Measurements from ENCODE around the gene ZCWPW1. TPM values are rescaled to one million over a fixed set of nuclear protein-coding genes. Genes with fewer than 3 reads are reported as not detected.

The ZCWPW1 gene
- total RNA-seq, 1 experiment from 2014 or later: 3.4 TPM

DNA sequence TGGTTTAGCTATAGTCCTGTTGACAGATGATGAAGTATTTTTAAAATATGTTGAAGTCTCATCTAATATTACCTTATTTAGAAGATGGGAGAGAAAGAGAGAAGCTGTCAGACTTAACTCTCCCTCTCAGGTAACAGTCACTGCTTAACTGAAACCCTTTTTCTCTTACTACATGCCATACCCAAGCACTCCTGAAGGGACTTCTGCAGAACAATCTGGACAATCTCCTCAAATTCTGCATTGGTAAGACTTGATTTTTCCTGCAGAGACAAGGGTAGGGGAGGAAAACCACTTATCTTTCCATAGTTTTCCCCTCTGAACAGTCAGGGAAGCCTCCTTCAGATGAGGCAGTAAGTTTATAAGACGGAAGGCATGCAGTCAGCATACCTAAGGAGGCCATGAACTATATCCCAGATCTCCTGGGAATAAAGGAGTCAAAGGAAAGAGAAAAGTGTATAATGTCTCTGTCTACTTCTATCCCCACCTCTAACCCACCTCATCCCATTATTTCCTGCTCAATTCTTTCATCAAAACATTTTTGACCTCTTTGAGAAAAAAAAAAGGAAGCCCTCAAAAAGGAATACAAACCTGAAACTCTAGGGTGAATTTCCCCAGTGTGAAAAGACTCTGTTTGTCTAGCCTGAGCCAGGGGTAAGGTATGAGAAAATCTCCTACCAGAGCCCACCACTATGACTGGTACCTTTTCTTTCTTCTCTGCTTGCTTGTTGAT is 9.4 kb downstream of the ZCWPW1 start:
- Mint-ChIP-seq H3K4me1 (ENCODE audit: low read depth, unreplicated experiment) (no peaks in the 10 kb centered on the region), H3K4me3 (ENCODE audit: unreplicated experiment) (no peak overlapping the region), H3K27ac (ENCODE audit: unreplicated experiment) (no peak overlapping the region), H3K9me3 (ENCODE audit: unreplicated experiment) (no peaks in the 10 kb centered on the region), H3K27me3 (ENCODE audit: insufficient read depth, unreplicated experiment) (no peaks in the 10 kb centered on the region), H3K36me3 (ENCODE audit: insufficient read depth, unreplicated experiment) (no peaks in the 10 kb centered on the region)
- intact Hi-C loops (cut with micrococcal nuclease; ENCODE audit: unreplicated experiment): no loop called here
- POLR2A ChIA-PET: interaction anchor here (0.5 kb wide), 1 partner anchor 10 kb away, joined by 3 read pairs; the partner anchor contains the start of gene ZCWPW1
- no peak for DNase-seq
- Histone ChIP-seq H3K4me1 (no peaks in the 10 kb centered on the region), H3K9me3 (no peaks in the 10 kb centered on the region), H3K4me3 (ENCODE audit: low read depth, low read length) (no peak overlapping the region), H3K36me3 (ENCODE audit: control insufficient read depth, insufficient read depth, low read length) (no peaks in the 10 kb centered on the region), H3K27me3 (replicated peaks; ENCODE audit: control insufficient read depth, insufficient read depth, low read length) (no peaks in the 10 kb centered on the region)
- CTCF ChIA-PET: no interaction called here
- TF ChIP-seq, protein P1, sequence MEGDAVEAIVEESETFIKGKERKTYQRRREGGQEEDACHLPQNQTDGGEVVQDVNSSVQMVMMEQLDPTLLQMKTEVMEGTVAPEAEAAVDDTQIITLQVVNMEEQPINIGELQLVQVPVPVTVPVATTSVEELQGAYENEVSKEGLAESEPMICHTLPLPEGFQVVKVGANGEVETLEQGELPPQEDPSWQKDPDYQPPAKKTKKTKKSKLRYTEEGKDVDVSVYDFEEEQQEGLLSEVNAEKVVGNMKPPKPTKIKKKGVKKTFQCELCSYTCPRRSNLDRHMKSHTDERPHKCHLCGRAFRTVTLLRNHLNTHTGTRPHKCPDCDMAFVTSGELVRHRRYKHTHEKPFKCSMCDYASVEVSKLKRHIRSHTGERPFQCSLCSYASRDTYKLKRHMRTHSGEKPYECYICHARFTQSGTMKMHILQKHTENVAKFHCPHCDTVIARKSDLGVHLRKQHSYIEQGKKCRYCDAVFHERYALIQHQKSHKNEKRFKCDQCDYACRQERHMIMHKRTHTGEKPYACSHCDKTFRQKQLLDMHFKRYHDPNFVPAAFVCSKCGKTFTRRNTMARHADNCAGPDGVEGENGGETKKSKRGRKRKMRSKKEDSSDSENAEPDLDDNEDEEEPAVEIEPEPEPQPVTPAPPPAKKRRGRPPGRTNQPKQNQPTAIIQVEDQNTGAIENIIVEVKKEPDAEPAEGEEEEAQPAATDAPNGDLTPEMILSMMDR (IDR thresholded peaks at IDR 0.05; ENCODE audit: insufficient read depth in 1 of 2, low read depth in 1 of 2, low read length in 1 of 2, severe bottlenecking in 1 of 2, unreplicated experiment in 1 of 2): no peak
- no TSS peak for BruUV-seq (replicated peaks)

DNA sequence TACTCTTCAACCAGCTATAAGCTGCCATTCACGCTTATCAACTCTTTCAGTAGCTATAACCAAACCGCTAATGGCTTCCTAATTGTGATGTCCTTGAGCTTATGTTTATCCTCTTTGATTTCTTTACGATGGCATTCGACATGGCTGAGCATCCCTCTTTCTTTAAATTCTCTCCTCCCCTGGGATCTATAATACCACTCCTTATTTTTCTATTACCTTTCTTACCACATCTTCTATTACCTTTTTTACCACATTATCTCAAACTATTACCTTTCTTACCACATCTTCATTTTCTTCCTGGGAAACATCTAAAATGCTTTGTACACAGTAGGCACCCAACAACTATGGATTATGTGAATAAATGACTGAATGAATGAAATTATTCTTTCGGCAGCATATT is 13.1 kb downstream of the ZCWPW1 start:
- Mint-ChIP-seq H3K4me3 (ENCODE audit: unreplicated experiment) (no peak overlapping the region), H3K9me3 (ENCODE audit: unreplicated experiment) (no peaks in the 10 kb centered on the region), H3K36me3 (ENCODE audit: insufficient read depth, unreplicated experiment) (no peaks in the 10 kb centered on the region), H3K4me1 (ENCODE audit: low read depth, unreplicated experiment) (no peaks in the 10 kb centered on the region), H3K27me3 (ENCODE audit: insufficient read depth, unreplicated experiment) (peaks cover 5% of the 10 kb centered on the region), H3K27ac (ENCODE audit: unreplicated experiment) (no peak overlapping the region)
- intact Hi-C loops (cut with micrococcal nuclease; ENCODE audit: unreplicated experiment): no loop called here
- ChIA-PET POLR2A (no interaction called here), CTCF (no interaction called here)
- no peaks in the 10 kb centered on the region for H3K9me3 ChIP-seq
- no peak for DNase-seq
- H3K4me1 ChIP-seq: no peaks in the 10 kb centered on the region
- no TSS peak for BruUV-seq (replicated peaks)
- H3K36me3 ChIP-seq (ENCODE audit: control insufficient read depth, insufficient read depth, low read length): no peaks in the 10 kb centered on the region
- TF ChIP-seq, protein P1 (IDR thresholded peaks at IDR 0.05; ENCODE audit: insufficient read depth in 1 of 2, low read depth in 1 of 2, low read length in 1 of 2, severe bottlenecking in 1 of 2, unreplicated experiment in 1 of 2): no peak
- no peaks in the 10 kb centered on the region for H3K27me3 ChIP-seq (replicated peaks; ENCODE audit: control insufficient read depth, insufficient read depth, low read length)
- no peak overlapping the region for H3K4me3 ChIP-seq (ENCODE audit: low read depth, low read length)

DNA sequence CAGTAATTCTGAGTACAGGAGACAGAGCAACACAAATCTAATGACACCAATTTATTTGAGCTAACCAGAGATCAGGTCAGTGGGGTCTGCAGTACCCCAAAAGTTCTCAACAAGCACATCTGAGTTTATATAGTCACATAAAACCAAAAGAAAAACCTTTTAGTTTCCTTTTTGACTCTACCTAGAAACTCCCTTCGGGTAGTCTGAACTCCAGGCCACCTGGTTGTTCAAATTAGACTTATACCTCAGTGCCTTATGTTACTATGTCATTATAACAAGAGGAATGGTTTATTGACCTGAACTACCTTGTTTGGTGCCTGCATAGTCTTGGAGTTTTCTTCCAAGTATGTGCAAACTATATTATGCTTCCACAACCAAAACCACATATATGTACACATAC is 14.6 kb downstream of the ZCWPW1 start:
- Mint-ChIP-seq H3K9me3 (ENCODE audit: unreplicated experiment) (no peaks in the 10 kb centered on the region), H3K4me1 (ENCODE audit: low read depth, unreplicated experiment) (no peaks in the 10 kb centered on the region), H3K4me3 (ENCODE audit: unreplicated experiment) (no peak overlapping the region), H3K27me3 (ENCODE audit: insufficient read depth, unreplicated experiment) (peaks cover 5% of the 10 kb centered on the region), H3K27ac (ENCODE audit: unreplicated experiment) (no peak overlapping the region), H3K36me3 (ENCODE audit: insufficient read depth, unreplicated experiment) (no peaks in the 10 kb centered on the region)
- Histone ChIP-seq H3K9me3 (no peaks in the 10 kb centered on the region), H3K36me3 (ENCODE audit: control insufficient read depth, insufficient read depth, low read length) (no peaks in the 10 kb centered on the region), H3K27me3 (replicated peaks; ENCODE audit: control insufficient read depth, insufficient read depth, low read length) (0 out of 2 replicates have a peak, but pooled peaks cover 1% of the 10 kb centered on the region), H3K4me3 (ENCODE audit: low read depth, low read length) (no peak overlapping the region), H3K4me1 (no peaks in the 10 kb centered on the region)
- ChIA-PET POLR2A (no interaction called here), CTCF (no interaction called here)
- TF ChIP-seq, protein P1 (IDR thresholded peaks at IDR 0.05; ENCODE audit: insufficient read depth in 1 of 2, low read depth in 1 of 2, low read length in 1 of 2, severe bottlenecking in 1 of 2, unreplicated experiment in 1 of 2): no peak
- no peak for DNase-seq
- intact Hi-C loops (cut with micrococcal nuclease; ENCODE audit: unreplicated experiment): no loop called here
- BruUV-seq (replicated peaks): no TSS peak
